SK-N-SH treated with all-trans-retinoic acid at 6 μM for 48 hours (cell line): Measurements from ENCODE around the gene CSTF2T.

Experiments
- GLIS3 ChIP-seq: fragments of 250-450 bp; sonication (Bioruptor Pico); IDR thresholded peaks from 2 replicates; pipeline ENCODE4 v1.5.0; 2020; ENCODE audit warnings: mild to moderate bottlenecking, moderate library complexity
- TSHZ2 ChIP-seq: fragments of 250-450 bp; sonication (Bioruptor Pico); IDR thresholded peaks from 2 replicates; pipeline ENCODE4 v1.5.0; 2020; ENCODE audit warnings: mild to moderate bottlenecking, moderate library complexity

DNA sequence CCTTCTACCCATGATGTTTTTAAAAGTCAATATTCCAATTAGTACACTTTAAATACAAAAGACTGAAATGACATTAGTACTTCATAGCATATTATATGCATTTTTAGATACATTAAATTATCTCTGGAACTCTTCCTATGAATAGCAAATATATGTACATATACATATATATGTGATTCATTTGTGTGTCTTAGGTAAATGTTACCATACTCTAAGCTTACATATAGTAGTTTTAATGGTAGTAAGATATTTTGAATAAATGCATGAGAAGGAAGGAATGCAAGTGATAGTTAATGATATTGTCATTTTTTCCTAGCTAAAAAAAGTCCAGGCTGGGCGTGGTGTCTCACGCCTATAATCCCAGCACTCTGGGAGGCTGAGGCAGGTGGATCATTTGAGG, 46.0 kb upstream of the CSTF2T start:
- TF ChIP-seq TSHZ2 (CRISPR knock-in tag) (no peak), GLIS3 (CRISPR knock-in tag) (no peak)
